NCI-H2081 treated with DMSO at 0.1 percent for 48 hours (cell line): ENCODE measurements around the gene SRGAP1.
"Not testable (repeated sequence)": the region's sequence is repeated elsewhere in the genome, so short reads cannot be mapped to it uniquely, and the experiment has no call there.

Experiments used
- DNase-seq: peaks from one replicate; lab custom pipeline; 2025; lab: John Stamatoyannopoulos, UW

SRGAP1 gene

GRCh38 chr12:63869656-63870055 is 25.2 kb downstream of the SRGAP1 start:
- DNase-seq, result no peak

GRCh38 chr12:63870838-63871237 is 26.3 kb downstream of the SRGAP1 start:
- no peak for DNase-seq

GRCh38 chr12:63874897-63875480 is 30.5 kb downstream of the SRGAP1 start:
- no peak for DNase-seq

GRCh38 chr12:63875703-63876102 is 31.2 kb downstream of the SRGAP1 start:
- DNase-seq, result no peak

GRCh38 chr12:63876980-63877379 is 32.5 kb downstream of the SRGAP1 start:
- no peak for DNase-seq

- no peak for DNase-seq
Measured at GRCh38 chr12:63877693-63878092, 33.2 kb downstream of the SRGAP1 start.

- DNase-seq, result not testable (repeated sequence)
Measured at GRCh38 chr12:63880235-63880634, 35.7 kb downstream of the SRGAP1 start.

- no peak for DNase-seq
Measured at GRCh38 chr12:63880742-63881263, 36.3 kb downstream of the SRGAP1 start.

- peak; percentile 47 for DNase-seq
Measured at GRCh38 chr12:63882844-63883243, 38.3 kb downstream of the SRGAP1 start.

- no peak for DNase-seq
Measured at GRCh38 chr12:63885401-63885800, 40.9 kb downstream of the SRGAP1 start.

- DNase-seq, result no peak
Measured at GRCh38 chr12:63888908-63889635, 44.6 kb downstream of the SRGAP1 start.

GRCh38 chr12:63889721-63890509 is 45.4 kb downstream of the SRGAP1 start:
- DNase-seq, result no peak

GRCh38 chr12:63893170-63893569 is 48.7 kb downstream of the SRGAP1 start:
- DNase-seq, result no peak

GRCh38 chr12:63894132-63894531 is 49.6 kb downstream of the SRGAP1 start:
- no peak for DNase-seq

- no peak for DNase-seq
Measured at GRCh38 chr12:63895841-63896240, 51.3 kb downstream of the SRGAP1 start.

- DNase-seq, result no peak
Measured at GRCh38 chr12:63897931-63898330, 53.4 kb downstream of the SRGAP1 start.

- no peak for DNase-seq
Measured at GRCh38 chr12:63898764-63899337, 54.4 kb downstream of the SRGAP1 start.

GRCh38 chr12:63899396-63899795 is 54.9 kb downstream of the SRGAP1 start:
- DNase-seq, result no peak

GRCh38 chr12:63900922-63901793 is 56.7 kb downstream of the SRGAP1 start:
- no peak for DNase-seq

GRCh38 chr12:63904653-63905052 is 60.2 kb downstream of the SRGAP1 start:
- no peak for DNase-seq

- DNase-seq, result no peak
Measured at GRCh38 chr12:63905544-63905943, 61.0 kb downstream of the SRGAP1 start.
